ENCODE data around the gene PCDHGB4.
"Not testable (repeated sequence)": the region's sequence is repeated elsewhere in the genome, so short reads cannot be mapped to it uniquely, and the experiment has no call there.

The PCDHGB4 gene

GRCh38 chr5:141422742-141423291, 35.3 kb downstream of the PCDHGB4 start:
- no peak for DNase-seq (ENCODE audit: extremely low read depth in 1 of 2, low read depth in 1 of 2)

GRCh38 chr5:141427783-141428426, 40.4 kb downstream of the PCDHGB4 start:
- DNase-seq (ENCODE audit: extremely low read depth in 1 of 2, low read depth in 1 of 2) = no peak

GRCh38 chr5:141430332-141431113, 43.0 kb downstream of the PCDHGB4 start, which contains the start of gene PCDHGA12:
Gene PCDHGA12, plus strand, starts transcription at chr5:141430507. Its CDS starts 253 bp downstream, at chr5:141430760.
- DNase-seq (ENCODE audit: extremely low read depth in 1 of 2, low read depth in 1 of 2) = no peak

GRCh38 chr5:141431286-141431685, 43.8 kb downstream of the PCDHGB4 start:
- DNase-seq (ENCODE audit: extremely low read depth in 1 of 2, low read depth in 1 of 2) = no peak

- DNase-seq (ENCODE audit: extremely low read depth in 1 of 2, low read depth in 1 of 2) = not testable (repeated sequence)
Observed at GRCh38 chr5:141432308-141432707, 44.8 kb downstream of the PCDHGB4 start.

GRCh38 chr5:141432726-141433125, 45.2 kb downstream of the PCDHGB4 start:
- not testable (repeated sequence) for DNase-seq (ENCODE audit: extremely low read depth in 1 of 2, low read depth in 1 of 2)

GRCh38 chr5:141434006-141434405, 46.5 kb downstream of the PCDHGB4 start:
- DNase-seq (ENCODE audit: extremely low read depth in 1 of 2, low read depth in 1 of 2) = no peak

- no peak for DNase-seq (ENCODE audit: extremely low read depth in 1 of 2, low read depth in 1 of 2)
Observed at GRCh38 chr5:141437221-141437620, 49.7 kb downstream of the PCDHGB4 start.

- DNase-seq (ENCODE audit: extremely low read depth in 1 of 2, low read depth in 1 of 2) = no peak
Observed at GRCh38 chr5:141439411-141440141, 52.1 kb downstream of the PCDHGB4 start.
